Fibroblast of lung (primary cell): Measurements from ENCODE around the gene NLRC5. TPM values are rescaled to one million over a fixed set of nuclear protein-coding genes. Genes with fewer than 3 reads are reported as not detected.

Experiments used
- DNase-seq, 2 donors: peaks; one replicate each; pipeline versions ENCODE4 v3.0.0 to v3.0.0-alpha.2; 2010; ENCODE audit warnings: low read depth in 2 of 2
- H2AFZ ChIP-seq: 2 replicates; pipeline ENCODE4 v1.5.1; 2012; ENCODE audit warnings: low read length, control low read depth, inconsistent platforms
- H3K27ac ChIP-seq: 2 replicates; pipeline ENCODE4 v1.5.1; 2011; ENCODE audit warnings: low read length, control low read depth; ENCODE audit not compliant: insufficient read depth
- H3K27me3 ChIP-seq: 2 replicates; pipeline ENCODE4 v1.5.1; 2011; ENCODE audit warnings: mild to moderate bottlenecking, low read length; ENCODE audit not compliant: control insufficient read depth, insufficient read depth
- H3K36me3 ChIP-seq: 2 replicates; pipeline ENCODE4 v1.5.1; 2011; ENCODE audit warnings: low read length; ENCODE audit not compliant: control insufficient read depth, insufficient read depth
- H3K4me1 ChIP-seq: 2 replicates; pipeline ENCODE4 v1.5.1; 2011; ENCODE audit warnings: low read length; ENCODE audit not compliant: control insufficient read depth, insufficient read depth; ENCODE audit errors: extremely low read depth
- H3K4me2 ChIP-seq: 2 replicates; pipeline ENCODE4 v1.5.1; 2011; ENCODE audit warnings: low read length, control low read depth; ENCODE audit not compliant: insufficient read depth; ENCODE audit errors: extremely low read depth
- H3K4me3 ChIP-seq, 4 experiments: fragments of 200-600 bp in 1 of 4; sonication (generic) in 1 of 4; replicated peaks in 1 of 4; 2 replicates each; pipeline ENCODE4 v1.5.1; 2011 to 2016; ENCODE audit warnings: low read length in 4 of 4, low read depth in 3 of 4, mild to moderate bottlenecking in 3 of 4, control low read depth in 2 of 4, inconsistent platforms in 1 of 4, mixed read lengths in 1 of 4; ENCODE audit not compliant: insufficient read depth in 1 of 4; ENCODE audit errors: control extremely low read depth in 1 of 4
- H3K79me2 ChIP-seq: 2 replicates; pipeline ENCODE4 v1.5.1; 2012; ENCODE audit warnings: mild to moderate bottlenecking, low read length, inconsistent platforms; ENCODE audit not compliant: control insufficient read depth, insufficient read depth
- H3K9ac ChIP-seq: 2 replicates; pipeline ENCODE4 v1.5.1; 2011; ENCODE audit warnings: mild to moderate bottlenecking, low read length, control low read depth; ENCODE audit not compliant: insufficient read depth
- H3K9me3 ChIP-seq: 2 replicates; pipeline ENCODE4 v1.5.1; 2012; ENCODE audit warnings: low read depth, low read length; ENCODE audit not compliant: control insufficient read depth, insufficient read depth
- H4K20me1 ChIP-seq: 2 replicates; pipeline ENCODE4 v1.5.1; 2011; ENCODE audit warnings: low read length; ENCODE audit not compliant: control insufficient read depth, insufficient read depth; ENCODE audit errors: extremely low read depth
- EZH2 ChIP-seq: IDR thresholded peaks from 2 replicates; pipeline ENCODE4 v1.5.1; 2012; ENCODE audit warnings: low read length, control low read depth, mild to moderate bottlenecking; ENCODE audit errors: missing control alignments
- polyA plus RNA-seq, 2 donors: library from polyadenylated mRNA; depleted of rRNA in 1 of 2; stranded (reverse) in 1 of 2; unstranded in 1 of 2; fragments of >200 nt; gene quantifications; 2 replicates each; pipeline ENCODE4 v1.2.1, GENCODE V29; 2011 to 2012; ENCODE audit warnings: missing spikeins in 1 of 2
- total RNA-seq: library from RNA; depleted of rRNA; stranded (reverse); fragments of >200 nt; gene quantifications from 2 replicates; pipeline ENCODE4 v1.2.1, GENCODE V29; 2014
- TF ChIP-seq, protein P1 (sequence below), 2 donors: IDR thresholded peaks in 1 of 2; conservative IDR thresholded peaks in 1 of 2; 1 replicate in 1 of 2; 2 replicates in 1 of 2; pipeline ENCODE4 v1.5.1; 2011 to 2012; ENCODE audit warnings: low read length in 2 of 2, control low read depth in 1 of 2, inconsistent platforms in 1 of 2, low read depth in 1 of 2, mild to moderate bottlenecking in 1 of 2

NLRC5 gene
- total and polyA plus RNA-seq, 2 donors (not counting 1 experiment from before 2014, with no cell fraction given) = 22.2 to 43.6 TPM

DNA sequence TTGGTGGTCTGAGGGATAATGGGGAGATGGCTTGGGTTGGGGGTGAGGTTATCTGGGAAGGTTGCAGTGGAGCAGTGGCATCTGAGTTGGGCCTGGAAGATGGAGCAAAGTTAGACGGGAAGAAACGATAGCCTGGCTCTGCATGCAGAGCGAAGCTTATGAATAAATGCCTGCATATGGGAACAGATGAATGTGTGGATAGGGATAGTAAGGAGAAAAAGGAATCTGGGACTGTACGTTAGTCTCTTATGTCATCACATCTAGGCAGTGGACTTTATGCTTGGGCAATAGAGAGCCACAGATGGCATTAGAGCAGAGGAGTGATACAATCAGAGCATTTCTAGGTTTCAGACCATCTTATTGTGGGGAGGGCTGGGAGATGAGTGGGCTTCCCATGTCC is 136.0 kb downstream of the NLRC5 start:
- no peak overlapping the region for H3K9ac ChIP-seq
- H3K79me2 ChIP-seq = no peaks in the 10 kb centered on the region
- no peaks in the 10 kb centered on the region for H4K20me1 ChIP-seq
- peaks cover 3% of the 10 kb centered on the region for H3K36me3 ChIP-seq
- no peak overlapping the region for H2AFZ ChIP-seq
- no peak for DNase-seq
- no peak overlapping the region for H3K4me3 ChIP-seq
- no peaks in the 10 kb centered on the region for H3K27me3 ChIP-seq
- no peak for TF ChIP-seq EZH2
- TF ChIP-seq, protein P1, sequence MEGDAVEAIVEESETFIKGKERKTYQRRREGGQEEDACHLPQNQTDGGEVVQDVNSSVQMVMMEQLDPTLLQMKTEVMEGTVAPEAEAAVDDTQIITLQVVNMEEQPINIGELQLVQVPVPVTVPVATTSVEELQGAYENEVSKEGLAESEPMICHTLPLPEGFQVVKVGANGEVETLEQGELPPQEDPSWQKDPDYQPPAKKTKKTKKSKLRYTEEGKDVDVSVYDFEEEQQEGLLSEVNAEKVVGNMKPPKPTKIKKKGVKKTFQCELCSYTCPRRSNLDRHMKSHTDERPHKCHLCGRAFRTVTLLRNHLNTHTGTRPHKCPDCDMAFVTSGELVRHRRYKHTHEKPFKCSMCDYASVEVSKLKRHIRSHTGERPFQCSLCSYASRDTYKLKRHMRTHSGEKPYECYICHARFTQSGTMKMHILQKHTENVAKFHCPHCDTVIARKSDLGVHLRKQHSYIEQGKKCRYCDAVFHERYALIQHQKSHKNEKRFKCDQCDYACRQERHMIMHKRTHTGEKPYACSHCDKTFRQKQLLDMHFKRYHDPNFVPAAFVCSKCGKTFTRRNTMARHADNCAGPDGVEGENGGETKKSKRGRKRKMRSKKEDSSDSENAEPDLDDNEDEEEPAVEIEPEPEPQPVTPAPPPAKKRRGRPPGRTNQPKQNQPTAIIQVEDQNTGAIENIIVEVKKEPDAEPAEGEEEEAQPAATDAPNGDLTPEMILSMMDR (conservative IDR thresholded peaks at IDR 0.05 in 1 of 2, IDR thresholded peaks at IDR 0.05 in 1 of 2; ENCODE audit: low read depth in 1 of 2, low read length in 2 of 2) = no peak
- H3K4me2 ChIP-seq = no peak overlapping the region
- H3K4me1 ChIP-seq = no peaks in the 10 kb centered on the region
- H3K27ac ChIP-seq = no peak overlapping the region
- H3K9me3 ChIP-seq = no peaks in the 10 kb centered on the region

DNA sequence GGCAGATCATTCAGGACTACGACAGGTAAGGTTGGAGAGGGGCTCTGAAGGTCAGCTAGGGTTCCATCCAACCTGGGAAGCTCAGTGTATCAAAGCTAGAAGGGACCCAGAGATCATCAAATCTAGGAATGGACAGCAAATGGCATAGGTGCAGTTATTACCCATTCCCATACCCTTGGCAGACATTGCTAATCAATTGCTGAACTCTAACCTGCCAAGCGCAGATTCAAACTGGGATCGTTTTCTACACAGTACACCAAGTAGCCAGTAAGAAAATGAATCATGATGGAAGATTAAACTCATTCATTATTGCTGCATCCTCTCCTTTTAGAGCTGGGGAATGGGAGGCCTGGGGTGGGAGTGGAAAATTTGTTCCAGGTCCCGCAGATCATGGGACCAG is 136.6 kb downstream of the NLRC5 start:
- Histone ChIP-seq H3K27me3 (no peaks in the 10 kb centered on the region), H3K4me1 (no peaks in the 10 kb centered on the region), H3K4me2 (no peak overlapping the region), H3K36me3 (peaks cover 1% of the 10 kb centered on the region), H3K79me2 (no peaks in the 10 kb centered on the region), H3K9ac (no peak overlapping the region), H2AFZ (no peak overlapping the region), H3K9me3 (no peaks in the 10 kb centered on the region), H3K4me3 (no peak overlapping the region), H4K20me1 (no peaks in the 10 kb centered on the region), H3K27ac (no peak overlapping the region)
- no peak for DNase-seq
- TF ChIP-seq, protein P1 (conservative IDR thresholded peaks at IDR 0.05 in 1 of 2, IDR thresholded peaks at IDR 0.05 in 1 of 2; ENCODE audit: low read depth in 1 of 2, low read length in 2 of 2) = no peak
- no peak for TF ChIP-seq EZH2

DNA sequence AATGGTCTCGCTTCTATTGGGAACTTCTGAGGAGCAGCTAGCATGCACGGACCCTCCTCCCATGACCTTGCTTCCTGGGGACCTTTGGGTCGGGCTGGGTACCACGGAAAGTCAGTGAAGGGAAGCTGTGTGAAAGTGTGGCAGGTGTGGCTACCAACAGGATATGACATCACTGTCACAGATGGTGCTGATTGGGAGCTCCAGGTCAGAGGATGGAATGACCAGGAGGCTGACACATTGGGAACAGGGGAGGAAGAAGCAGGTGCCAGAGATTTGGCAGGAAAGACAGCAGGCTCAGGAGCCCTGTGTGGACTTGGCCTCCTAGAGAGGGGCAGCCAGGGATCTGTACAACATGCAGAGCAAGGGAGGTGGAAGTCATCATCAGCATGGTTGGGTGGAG is 137.1 kb downstream of the NLRC5 start:
- no peaks in the 10 kb centered on the region for H3K27me3 ChIP-seq
- H3K4me3 ChIP-seq = no peak overlapping the region
- no peak overlapping the region for H2AFZ ChIP-seq
- TF ChIP-seq EZH2 = no peak
- TF ChIP-seq, protein P1 (conservative IDR thresholded peaks at IDR 0.05 in 1 of 2, IDR thresholded peaks at IDR 0.05 in 1 of 2; ENCODE audit: low read depth in 1 of 2, low read length in 2 of 2) = no peak
- H3K4me1 ChIP-seq = no peaks in the 10 kb centered on the region
- H3K79me2 ChIP-seq = no peaks in the 10 kb centered on the region
- peaks cover 1% of the 10 kb centered on the region for H3K36me3 ChIP-seq
- H3K27ac ChIP-seq = no peak overlapping the region
- H4K20me1 ChIP-seq = no peaks in the 10 kb centered on the region
- H3K4me2 ChIP-seq = no peak overlapping the region
- H3K9ac ChIP-seq = no peak overlapping the region
- H3K9me3 ChIP-seq = no peaks in the 10 kb centered on the region
- DNase-seq = no peak
